Measurements from ENCODE around the gene PPP6R3.

PPP6R3 gene

GRCh38 chr11:68542617-68543016 lies 82.1 kb downstream of the PPP6R3 start:
- H3K9me3 ChIP-seq (ENCODE audit: control insufficient read depth, insufficient read depth, low read length) = no peaks in the 10 kb centered on the region
- H3K4me1 ChIP-seq (ENCODE audit: control insufficient read depth, insufficient read depth, low read length) = peaks cover 46% of the 10 kb centered on the region
- no peak overlapping the region for H3K9ac ChIP-seq (ENCODE audit: low read depth, low read length)
- H3K27ac ChIP-seq (ENCODE audit: low read depth, low read length) = no peak overlapping the region
- H3K4me3 ChIP-seq (ENCODE audit: low read depth, low read length) = no peak overlapping the region
- peaks cover 71% of the 10 kb centered on the region for H3K36me3 ChIP-seq (ENCODE audit: control insufficient read depth, insufficient read depth, low read length)
- H3K27me3 ChIP-seq (ENCODE audit: control insufficient read depth, insufficient read depth, low read length) = no peaks in the 10 kb centered on the region

DNA sequence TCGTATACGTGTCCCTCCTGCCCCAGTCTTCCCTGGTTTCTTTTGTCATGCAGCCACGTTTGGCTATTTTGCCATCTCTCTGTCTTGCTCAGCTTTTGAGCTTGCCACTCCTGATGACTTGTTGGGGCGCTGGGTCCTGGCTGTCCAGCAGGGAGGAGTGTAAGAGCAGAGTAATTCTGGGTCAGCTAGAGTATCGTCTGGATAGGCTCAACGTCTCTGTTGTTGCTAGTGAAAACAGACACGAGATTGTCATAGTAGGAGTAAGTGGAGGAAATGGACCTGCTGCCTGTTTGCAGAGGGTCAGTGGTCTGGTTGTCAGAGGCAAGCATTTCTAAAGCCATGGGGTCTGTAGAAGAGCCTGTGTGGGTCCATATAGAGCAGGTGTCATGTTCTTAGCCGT lies 83.0 kb downstream of the PPP6R3 start:
- H3K36me3 ChIP-seq (ENCODE audit: control insufficient read depth, insufficient read depth, low read length) = peaks cover 71% of the 10 kb centered on the region
- H3K4me1 ChIP-seq (ENCODE audit: control insufficient read depth, insufficient read depth, low read length) = peaks cover 46% of the 10 kb centered on the region
- H3K4me3 ChIP-seq (ENCODE audit: low read depth, low read length) = no peak overlapping the region
- H3K27ac ChIP-seq (ENCODE audit: low read depth, low read length) = no peak overlapping the region
- H3K27me3 ChIP-seq (ENCODE audit: control insufficient read depth, insufficient read depth, low read length) = no peaks in the 10 kb centered on the region
- H3K9me3 ChIP-seq (ENCODE audit: control insufficient read depth, insufficient read depth, low read length) = no peaks in the 10 kb centered on the region
- H3K9ac ChIP-seq (ENCODE audit: low read depth, low read length) = no peak overlapping the region

DNA sequence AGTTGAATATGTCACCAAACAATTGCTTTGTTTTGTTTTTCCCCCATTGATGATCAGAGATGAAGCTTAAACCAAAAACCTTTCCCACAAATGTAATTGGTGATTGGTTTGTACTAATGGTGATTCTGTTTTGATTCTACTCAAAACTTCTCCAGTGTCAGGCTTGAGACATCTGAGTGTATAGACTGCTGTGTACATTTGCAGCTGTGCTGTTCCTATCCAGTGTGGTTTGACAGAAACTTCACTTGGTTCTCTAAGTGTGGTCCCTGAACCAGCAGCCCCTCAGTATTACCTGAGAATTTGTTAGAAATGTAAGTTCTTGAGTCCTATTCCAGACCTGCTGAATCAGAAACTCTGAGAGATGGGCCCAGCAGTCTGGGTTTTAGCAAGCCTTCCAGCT lies 84.8 kb downstream of the PPP6R3 start:
- H3K27ac ChIP-seq (ENCODE audit: low read depth, low read length) = no peak overlapping the region
- peaks cover 34% of the 10 kb centered on the region for H3K4me1 ChIP-seq (ENCODE audit: control insufficient read depth, insufficient read depth, low read length)
- no peak overlapping the region for H3K4me3 ChIP-seq (ENCODE audit: low read depth, low read length)
- peaks cover 82% of the 10 kb centered on the region for H3K36me3 ChIP-seq (ENCODE audit: control insufficient read depth, insufficient read depth, low read length)
- H3K27me3 ChIP-seq (ENCODE audit: control insufficient read depth, insufficient read depth, low read length) = no peaks in the 10 kb centered on the region
- H3K9me3 ChIP-seq (ENCODE audit: control insufficient read depth, insufficient read depth, low read length) = no peaks in the 10 kb centered on the region
- H3K9ac ChIP-seq (ENCODE audit: low read depth, low read length) = no peak overlapping the region

DNA sequence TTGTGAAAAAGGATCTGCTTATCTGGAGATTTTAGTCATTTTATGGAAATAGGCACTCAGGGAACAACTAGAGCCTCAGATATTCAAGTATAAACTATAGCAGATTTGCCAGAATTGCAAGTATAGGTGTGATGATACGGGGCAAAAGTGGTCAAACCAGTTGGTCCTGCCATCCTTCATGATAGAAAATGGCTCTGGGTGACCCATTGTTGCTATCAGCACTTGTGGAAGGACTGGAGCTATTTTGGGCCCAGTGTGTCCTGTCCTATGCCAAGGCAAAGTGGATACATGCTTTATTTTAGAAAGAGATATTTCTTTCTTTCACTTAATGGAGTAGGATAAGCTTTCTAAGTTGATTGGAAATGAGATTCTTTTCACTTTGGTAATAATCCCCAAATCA lies 85.2 kb downstream of the PPP6R3 start:
- H3K27ac ChIP-seq (ENCODE audit: low read depth, low read length) = no peak overlapping the region
- peaks cover 86% of the 10 kb centered on the region for H3K36me3 ChIP-seq (ENCODE audit: control insufficient read depth, insufficient read depth, low read length)
- no peaks in the 10 kb centered on the region for H3K27me3 ChIP-seq (ENCODE audit: control insufficient read depth, insufficient read depth, low read length)
- no peaks in the 10 kb centered on the region for H3K9me3 ChIP-seq (ENCODE audit: control insufficient read depth, insufficient read depth, low read length)
- no peak overlapping the region for H3K4me3 ChIP-seq (ENCODE audit: low read depth, low read length)
- H3K9ac ChIP-seq (ENCODE audit: low read depth, low read length) = no peak overlapping the region
- peaks cover 33% of the 10 kb centered on the region for H3K4me1 ChIP-seq (ENCODE audit: control insufficient read depth, insufficient read depth, low read length)

DNA sequence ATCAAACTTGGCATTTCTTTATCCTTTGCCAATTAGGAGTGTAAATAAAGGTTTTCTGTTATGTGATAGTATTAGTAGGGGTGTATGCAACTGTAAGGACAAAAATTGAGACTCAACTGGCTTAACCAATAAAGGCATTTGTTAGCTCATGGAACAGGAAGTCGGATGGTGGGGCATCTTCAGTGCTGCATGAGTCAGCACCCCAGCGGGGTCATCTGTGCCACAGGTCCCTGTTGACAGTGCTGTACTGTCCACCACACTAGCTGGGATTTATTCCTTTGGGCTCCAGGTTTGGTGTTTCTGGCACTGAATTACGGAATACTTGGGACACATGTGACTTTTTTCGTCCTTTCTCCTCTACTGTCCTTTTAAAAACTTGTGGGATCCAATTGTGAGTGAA lies 86.0 kb downstream of the PPP6R3 start:
- Histone ChIP-seq H3K27ac (ENCODE audit: low read depth, low read length) (no peak overlapping the region), H3K9ac (ENCODE audit: low read depth, low read length) (no peak overlapping the region), H3K4me3 (ENCODE audit: low read depth, low read length) (no peak overlapping the region), H3K4me1 (ENCODE audit: control insufficient read depth, insufficient read depth, low read length) (peaks cover 26% of the 10 kb centered on the region), H3K27me3 (ENCODE audit: control insufficient read depth, insufficient read depth, low read length) (no peaks in the 10 kb centered on the region), H3K36me3 (ENCODE audit: control insufficient read depth, insufficient read depth, low read length) (peaks cover 89% of the 10 kb centered on the region), H3K9me3 (ENCODE audit: control insufficient read depth, insufficient read depth, low read length) (no peaks in the 10 kb centered on the region)

GRCh38 chr11:68549789-68550484 lies 89.4 kb downstream of the PPP6R3 start:
- no peaks in the 10 kb centered on the region for H3K27me3 ChIP-seq (ENCODE audit: control insufficient read depth, insufficient read depth, low read length)
- peaks cover 12% of the 10 kb centered on the region for H3K4me1 ChIP-seq (ENCODE audit: control insufficient read depth, insufficient read depth, low read length)
- no peaks in the 10 kb centered on the region for H3K9me3 ChIP-seq (ENCODE audit: control insufficient read depth, insufficient read depth, low read length)
- peaks cover 94% of the 10 kb centered on the region for H3K36me3 ChIP-seq (ENCODE audit: control insufficient read depth, insufficient read depth, low read length)
- H3K27ac ChIP-seq (ENCODE audit: low read depth, low read length) = no peak overlapping the region
- no peak overlapping the region for H3K4me3 ChIP-seq (ENCODE audit: low read depth, low read length)
- H3K9ac ChIP-seq (ENCODE audit: low read depth, low read length) = no peak overlapping the region

- H3K4me1 ChIP-seq (ENCODE audit: control insufficient read depth, insufficient read depth, low read length) = peaks cover 9% of the 10 kb centered on the region
- no peak overlapping the region for H3K27ac ChIP-seq (ENCODE audit: low read depth, low read length)
- H3K27me3 ChIP-seq (ENCODE audit: control insufficient read depth, insufficient read depth, low read length) = no peaks in the 10 kb centered on the region
- no peak overlapping the region for H3K4me3 ChIP-seq (ENCODE audit: low read depth, low read length)
- no peaks in the 10 kb centered on the region for H3K9me3 ChIP-seq (ENCODE audit: control insufficient read depth, insufficient read depth, low read length)
- peaks cover 92% of the 10 kb centered on the region for H3K36me3 ChIP-seq (ENCODE audit: control insufficient read depth, insufficient read depth, low read length)
- no peak overlapping the region for H3K9ac ChIP-seq (ENCODE audit: low read depth, low read length)
Observed at GRCh38 chr11:68550485-68550817, 89.9 kb downstream of the PPP6R3 start.

DNA sequence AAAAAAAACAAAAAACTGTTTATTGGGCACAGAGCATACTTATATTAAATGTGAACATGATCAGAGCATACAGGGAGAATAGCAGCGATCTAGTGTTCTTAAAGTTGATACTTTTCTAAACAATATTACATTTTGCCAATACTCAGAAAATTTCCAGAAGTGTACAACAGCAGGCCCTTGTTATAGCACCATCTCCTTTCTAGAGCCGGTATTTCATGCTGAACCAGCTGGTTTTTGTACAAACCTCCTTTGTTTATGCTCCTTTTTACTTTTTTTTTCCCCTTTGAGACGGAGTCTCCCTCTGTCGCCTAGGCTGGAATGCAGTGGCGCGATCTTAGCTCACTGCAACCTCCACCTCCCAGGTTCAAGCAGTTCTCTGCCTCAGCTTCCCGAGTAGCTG lies 90.7 kb downstream of the PPP6R3 start:
- Histone ChIP-seq H3K27ac (ENCODE audit: low read depth, low read length) (no peak overlapping the region), H3K27me3 (ENCODE audit: control insufficient read depth, insufficient read depth, low read length) (no peaks in the 10 kb centered on the region), H3K9ac (ENCODE audit: low read depth, low read length) (no peak overlapping the region), H3K4me1 (ENCODE audit: control insufficient read depth, insufficient read depth, low read length) (peaks cover 4% of the 10 kb centered on the region; the same call in 1 of the 2 replicates), H3K4me3 (ENCODE audit: low read depth, low read length) (no peak overlapping the region), H3K9me3 (ENCODE audit: control insufficient read depth, insufficient read depth, low read length) (no peaks in the 10 kb centered on the region), H3K36me3 (ENCODE audit: control insufficient read depth, insufficient read depth, low read length) (peaks cover 92% of the 10 kb centered on the region)

GRCh38 chr11:68551777-68552176 lies 91.2 kb downstream of the PPP6R3 start:
- H3K9me3 ChIP-seq (ENCODE audit: control insufficient read depth, insufficient read depth, low read length) = no peaks in the 10 kb centered on the region
- H3K4me3 ChIP-seq (ENCODE audit: low read depth, low read length) = no peak overlapping the region
- no peak overlapping the region for H3K27ac ChIP-seq (ENCODE audit: low read depth, low read length)
- peaks cover 4% of the 10 kb centered on the region; the same call in 1 of the 2 replicates for H3K4me1 ChIP-seq (ENCODE audit: control insufficient read depth, insufficient read depth, low read length)
- peaks cover 92% of the 10 kb centered on the region for H3K36me3 ChIP-seq (ENCODE audit: control insufficient read depth, insufficient read depth, low read length)
- no peaks in the 10 kb centered on the region for H3K27me3 ChIP-seq (ENCODE audit: control insufficient read depth, insufficient read depth, low read length)
- no peak overlapping the region for H3K9ac ChIP-seq (ENCODE audit: low read depth, low read length)

DNA sequence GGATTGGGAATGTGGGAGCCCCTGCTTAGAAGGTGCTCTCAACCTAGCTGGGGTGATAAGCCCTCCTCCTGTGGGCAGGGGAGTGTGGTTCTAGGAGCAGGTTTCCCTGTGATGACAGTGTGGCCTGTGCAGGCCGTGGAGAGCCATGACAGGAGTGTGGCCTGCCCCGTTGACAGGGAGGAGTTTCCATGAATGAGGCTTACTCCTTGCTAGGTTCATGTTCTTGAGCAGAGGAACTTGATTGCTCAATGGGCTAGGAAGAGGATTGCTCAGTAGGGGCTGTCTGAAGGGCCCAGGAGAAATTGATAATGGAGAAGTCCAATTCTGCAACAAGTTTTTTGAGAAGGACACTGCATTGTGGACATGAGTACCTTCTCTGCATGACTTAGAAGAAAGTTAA lies 92.0 kb downstream of the PPP6R3 start:
- Histone ChIP-seq H3K27me3 (ENCODE audit: control insufficient read depth, insufficient read depth, low read length) (no peaks in the 10 kb centered on the region), H3K9me3 (ENCODE audit: control insufficient read depth, insufficient read depth, low read length) (no peaks in the 10 kb centered on the region), H3K36me3 (ENCODE audit: control insufficient read depth, insufficient read depth, low read length) (peaks cover 90% of the 10 kb centered on the region), H3K4me1 (ENCODE audit: control insufficient read depth, insufficient read depth, low read length) (peaks cover 4% of the 10 kb centered on the region; the same call in 1 of the 2 replicates), H3K9ac (ENCODE audit: low read depth, low read length) (no peak overlapping the region), H3K27ac (ENCODE audit: low read depth, low read length) (no peak overlapping the region), H3K4me3 (ENCODE audit: low read depth, low read length) (no peak overlapping the region)

- Histone ChIP-seq H3K4me3 (ENCODE audit: low read depth, low read length) (no peak overlapping the region), H3K27ac (ENCODE audit: low read depth, low read length) (no peak overlapping the region), H3K9me3 (ENCODE audit: control insufficient read depth, insufficient read depth, low read length) (no peaks in the 10 kb centered on the region), H3K9ac (ENCODE audit: low read depth, low read length) (no peak overlapping the region), H3K4me1 (ENCODE audit: control insufficient read depth, insufficient read depth, low read length) (no peaks in the 10 kb centered on the region), H3K27me3 (ENCODE audit: control insufficient read depth, insufficient read depth, low read length) (no peaks in the 10 kb centered on the region), H3K36me3 (ENCODE audit: control insufficient read depth, insufficient read depth, low read length) (peaks cover 88% of the 10 kb centered on the region)
Observed at GRCh38 chr11:68560216-68560615, 99.7 kb downstream of the PPP6R3 start.

Measured in HUES48 (cell line).